Fibroblast of mammary gland (primary cell): ENCODE measurements around the gene DNM3.
"Not testable (repeated sequence)": the region's sequence is repeated elsewhere in the genome, so short reads cannot be mapped to it uniquely, and the experiment has no call there.

Experiments used
- DNase-seq: peaks from one replicate; pipeline ENCODE4 v3.0.0-alpha.2; 2010; ENCODE audit warnings: low read depth
- H3K4me3 ChIP-seq: 2 replicates; pipeline ENCODE4 v1.5.1; 2011; ENCODE audit warnings: low read depth, mild to moderate bottlenecking, low read length, moderate library complexity; ENCODE audit not compliant: control insufficient read depth
- CTCF ChIP-seq: conservative IDR thresholded peaks from 2 replicates; pipeline ENCODE4 v1.5.1; 2011; ENCODE audit warnings: low read depth, low read length, inconsistent platforms; ENCODE audit not compliant: control insufficient read depth, insufficient read depth

The DNM3 gene

GRCh38 chr1:172289448-172289847, 448.1 kb downstream of the DNM3 start:
- DNase-seq, result no peak
- no peak for TF ChIP-seq CTCF
- H3K4me3 ChIP-seq, result no peak overlapping the region

- no peak for TF ChIP-seq CTCF
- DNase-seq, result no peak
- H3K4me3 ChIP-seq, result no peak overlapping the region
Observed at GRCh38 chr1:172292840-172293239, 451.5 kb downstream of the DNM3 start.

- no peak for TF ChIP-seq CTCF
- no peak for DNase-seq
- no peak overlapping the region for H3K4me3 ChIP-seq
Observed at GRCh38 chr1:172293429-172293828, 452.1 kb downstream of the DNM3 start.

GRCh38 chr1:172298141-172298540, 456.8 kb downstream of the DNM3 start:
- H3K4me3 ChIP-seq, result no peak overlapping the region
- no peak for TF ChIP-seq CTCF
- DNase-seq, result peak; percentile 30

GRCh38 chr1:172298911-172299310, 457.6 kb downstream of the DNM3 start:
- H3K4me3 ChIP-seq, result no peak overlapping the region
- no peak for TF ChIP-seq CTCF
- no peak for DNase-seq

GRCh38 chr1:172299515-172299914, 458.2 kb downstream of the DNM3 start:
- no peak overlapping the region for H3K4me3 ChIP-seq
- DNase-seq, result no peak
- TF ChIP-seq CTCF, result no peak

- not testable (repeated sequence) for DNase-seq, H3K4me3 ChIP-seq
Observed at GRCh38 chr1:172307508-172307907, 466.2 kb downstream of the DNM3 start.
